GM19025 (cell line): ENCODE results near the gene DHTKD1.

Experiments used
- ATAC-seq: cut with Tn5 transposase; IDR thresholded peaks from one replicate; pipeline ENCODE4 v1.9.1; 2021; ENCODE audit warnings: mild to moderate bottlenecking, low read depth, moderate library complexity; ENCODE audit not compliant: unreplicated experiment

The DHTKD1 gene, protein sequence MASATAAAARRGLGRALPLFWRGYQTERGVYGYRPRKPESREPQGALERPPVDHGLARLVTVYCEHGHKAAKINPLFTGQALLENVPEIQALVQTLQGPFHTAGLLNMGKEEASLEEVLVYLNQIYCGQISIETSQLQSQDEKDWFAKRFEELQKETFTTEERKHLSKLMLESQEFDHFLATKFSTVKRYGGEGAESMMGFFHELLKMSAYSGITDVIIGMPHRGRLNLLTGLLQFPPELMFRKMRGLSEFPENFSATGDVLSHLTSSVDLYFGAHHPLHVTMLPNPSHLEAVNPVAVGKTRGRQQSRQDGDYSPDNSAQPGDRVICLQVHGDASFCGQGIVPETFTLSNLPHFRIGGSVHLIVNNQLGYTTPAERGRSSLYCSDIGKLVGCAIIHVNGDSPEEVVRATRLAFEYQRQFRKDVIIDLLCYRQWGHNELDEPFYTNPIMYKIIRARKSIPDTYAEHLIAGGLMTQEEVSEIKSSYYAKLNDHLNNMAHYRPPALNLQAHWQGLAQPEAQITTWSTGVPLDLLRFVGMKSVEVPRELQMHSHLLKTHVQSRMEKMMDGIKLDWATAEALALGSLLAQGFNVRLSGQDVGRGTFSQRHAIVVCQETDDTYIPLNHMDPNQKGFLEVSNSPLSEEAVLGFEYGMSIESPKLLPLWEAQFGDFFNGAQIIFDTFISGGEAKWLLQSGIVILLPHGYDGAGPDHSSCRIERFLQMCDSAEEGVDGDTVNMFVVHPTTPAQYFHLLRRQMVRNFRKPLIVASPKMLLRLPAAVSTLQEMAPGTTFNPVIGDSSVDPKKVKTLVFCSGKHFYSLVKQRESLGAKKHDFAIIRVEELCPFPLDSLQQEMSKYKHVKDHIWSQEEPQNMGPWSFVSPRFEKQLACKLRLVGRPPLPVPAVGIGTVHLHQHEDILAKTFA

GRCh38 chr10:12068449-12069269 lies at the start of gene DHTKD1:
TSS of gene DHTKD1 (plus strand) at chr10:12068954. CDS start at chr10:12069034, 80 bp downstream.
- peak; percentile 98 for ATAC-seq

DNA sequence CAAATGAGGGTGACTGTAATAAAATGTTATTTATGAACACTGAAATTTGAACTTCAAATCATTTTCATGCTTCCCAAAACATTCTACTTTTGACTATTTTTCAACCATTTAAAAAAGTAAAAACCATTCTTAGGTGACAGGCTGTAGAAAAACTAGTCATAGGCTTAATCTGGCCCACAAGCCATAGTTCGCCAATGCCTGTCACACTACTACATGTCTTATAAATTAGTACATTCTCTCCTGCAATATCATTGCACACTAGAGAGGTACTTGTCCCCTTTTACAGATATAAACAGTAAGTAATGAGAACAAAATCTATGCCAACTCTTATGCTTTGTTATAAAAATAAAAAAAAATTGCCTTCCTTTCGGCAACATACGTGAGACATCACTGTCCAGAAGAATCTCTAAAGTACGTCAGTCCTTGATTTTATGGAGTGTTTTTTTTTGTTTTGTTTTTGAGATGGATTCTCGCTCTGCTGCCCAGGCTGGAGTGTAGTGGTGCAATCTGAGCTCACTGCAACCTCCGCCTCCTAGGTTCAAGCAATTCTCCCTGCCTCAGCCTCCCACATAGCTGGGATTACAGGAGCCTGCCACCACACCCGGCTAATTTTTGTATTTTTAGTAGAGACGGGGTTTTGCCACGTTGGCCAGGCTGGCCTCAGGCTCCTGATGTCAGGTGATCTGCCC lies 49.3 kb upstream of the DHTKD1 start:
- ATAC-seq = no peak

DNA sequence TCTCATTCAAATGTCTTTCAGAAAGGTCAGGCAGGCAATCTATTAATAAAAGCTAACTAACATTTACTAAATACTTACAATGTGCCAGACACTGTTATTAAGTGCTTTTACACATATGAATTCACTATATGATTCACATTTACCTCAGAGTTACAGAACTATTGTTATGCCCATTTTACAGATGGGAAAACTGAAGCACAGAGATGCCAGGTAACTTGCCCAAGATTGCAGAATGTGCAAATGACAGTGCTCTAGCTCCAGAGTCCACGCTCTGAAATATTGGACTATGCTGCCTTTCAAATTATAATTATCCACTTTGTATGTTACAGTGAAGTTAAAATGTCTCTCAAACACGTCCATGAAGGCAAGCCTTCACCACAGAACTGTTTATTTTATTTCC lies 48.2 kb upstream of the DHTKD1 start:
- ATAC-seq = no peak

- ATAC-seq = no peak
Observed at GRCh38 chr10:12022580-12023257, 46.0 kb upstream of the DHTKD1 start.

DNA sequence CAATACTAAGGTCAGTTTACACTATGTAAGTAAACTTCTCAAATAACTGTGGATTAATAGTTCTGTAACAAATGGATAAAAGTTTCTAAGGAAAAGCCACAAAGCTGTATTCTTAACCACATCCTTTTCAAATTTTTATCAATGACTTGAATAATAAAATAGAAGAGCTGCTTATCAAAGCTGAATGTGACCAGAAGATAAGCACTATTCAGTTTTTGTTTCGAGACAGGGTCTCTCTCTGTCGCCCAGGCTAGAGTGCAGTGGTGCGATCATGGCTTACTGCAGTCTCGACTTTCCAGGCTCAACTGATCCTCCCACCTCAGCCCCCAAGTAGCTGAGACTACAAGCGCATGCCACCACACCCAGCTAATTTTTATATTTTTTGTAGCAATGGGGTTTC lies 43.2 kb upstream of the DHTKD1 start:
- ATAC-seq = no peak

DNA sequence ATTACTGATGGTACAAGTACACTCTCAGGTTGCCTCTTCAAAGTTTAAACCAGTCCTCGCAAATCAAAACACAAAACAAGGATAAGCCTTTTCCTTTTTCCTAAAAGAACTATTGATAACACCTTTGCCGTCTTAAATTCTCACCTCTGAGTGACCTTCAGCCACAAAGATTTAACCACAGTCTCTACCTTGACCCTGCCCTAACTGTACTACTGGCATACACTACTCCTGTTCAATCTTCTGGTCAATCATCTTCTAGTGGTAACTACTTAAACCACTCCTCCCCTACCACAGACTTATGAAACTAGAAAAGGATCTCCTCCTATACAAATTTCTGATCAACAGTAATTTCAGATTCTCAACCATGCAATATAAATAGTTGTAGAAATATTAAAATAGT lies 41.2 kb upstream of the DHTKD1 start:
- peak; percentile 95 for ATAC-seq

GRCh38 chr10:12031404-12031803 lies 37.4 kb upstream of the DHTKD1 start:
- no peak for ATAC-seq

- ATAC-seq = no peak
Observed at GRCh38 chr10:12036073-12036655, 32.6 kb upstream of the DHTKD1 start.

- peak; percentile 16 for ATAC-seq
Observed at GRCh38 chr10:12041766-12042408, 26.9 kb upstream of the DHTKD1 start.

DNA sequence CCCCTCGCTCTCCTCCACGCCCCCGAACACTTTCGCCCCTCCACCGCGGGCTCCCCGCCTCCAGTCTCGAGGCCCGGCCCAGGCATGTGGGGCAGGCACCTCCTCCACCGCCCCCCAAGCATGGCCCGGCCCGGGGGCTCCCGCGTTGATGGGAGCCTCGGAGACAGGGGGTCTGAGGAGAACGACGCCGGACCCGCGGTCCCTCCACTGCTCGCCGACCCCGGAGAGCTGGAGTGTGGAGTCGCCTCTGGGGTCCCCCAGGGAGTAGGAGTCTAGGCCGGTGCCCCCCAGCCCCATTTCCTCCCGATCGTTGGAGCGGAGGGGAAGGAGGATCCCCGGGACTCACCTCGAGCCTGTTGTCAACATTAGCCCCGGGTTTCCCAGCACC lies 26.4 kb upstream of the DHTKD1 start:
- ATAC-seq = no peak

DNA sequence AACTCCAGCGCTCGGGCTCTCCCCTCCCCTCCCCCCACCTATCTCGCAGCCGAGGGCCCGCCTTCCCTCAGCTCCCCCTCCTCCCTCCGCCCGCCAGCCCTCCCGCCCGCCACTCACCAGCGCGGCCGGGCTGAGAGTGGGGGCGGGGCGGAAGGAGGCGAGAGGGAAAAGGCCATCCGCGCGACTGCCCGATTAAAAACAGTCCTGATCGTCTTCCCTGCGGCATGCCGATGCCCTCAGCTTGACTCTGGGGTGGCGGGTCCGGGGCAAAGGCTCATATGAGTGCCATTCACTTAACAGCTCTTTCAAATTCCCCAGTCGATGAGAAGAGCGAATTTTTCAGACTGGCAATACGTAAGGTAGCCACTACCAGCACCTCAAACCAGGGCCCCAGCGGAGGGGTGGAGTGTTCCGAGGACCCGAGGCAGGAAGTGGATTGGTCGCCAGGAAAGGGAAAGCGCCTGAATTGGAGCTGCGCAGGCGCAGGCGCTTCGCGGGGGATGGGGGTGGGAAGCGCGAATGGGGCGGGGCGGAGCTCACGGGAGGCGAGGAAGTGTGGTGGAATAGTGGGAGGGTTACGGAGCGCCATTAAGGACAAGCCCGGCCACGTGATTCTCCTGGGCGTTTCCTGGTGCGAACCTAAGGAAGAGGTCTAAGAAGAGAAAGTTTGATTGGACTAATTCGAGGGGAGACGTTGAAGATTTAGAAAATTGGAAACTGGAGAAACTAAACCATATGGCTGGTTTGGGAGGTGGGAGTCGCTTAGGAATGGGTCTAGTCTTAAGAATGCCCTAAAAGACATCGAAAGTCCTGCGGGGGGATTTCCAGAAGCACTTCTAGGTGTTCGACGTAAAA lies 25.7 kb upstream of the DHTKD1 start, which contains the start of gene UPF2:
TSS of gene UPF2 (minus strand) at position 13 of the 855 bp plus-strand sequence. CDS start 7,386 bp downstream, outside the sequence.
- ATAC-seq = peak; percentile 51

GRCh38 chr10:12045596-12045995 lies 23.2 kb upstream of the DHTKD1 start:
- ATAC-seq = no peak

DNA sequence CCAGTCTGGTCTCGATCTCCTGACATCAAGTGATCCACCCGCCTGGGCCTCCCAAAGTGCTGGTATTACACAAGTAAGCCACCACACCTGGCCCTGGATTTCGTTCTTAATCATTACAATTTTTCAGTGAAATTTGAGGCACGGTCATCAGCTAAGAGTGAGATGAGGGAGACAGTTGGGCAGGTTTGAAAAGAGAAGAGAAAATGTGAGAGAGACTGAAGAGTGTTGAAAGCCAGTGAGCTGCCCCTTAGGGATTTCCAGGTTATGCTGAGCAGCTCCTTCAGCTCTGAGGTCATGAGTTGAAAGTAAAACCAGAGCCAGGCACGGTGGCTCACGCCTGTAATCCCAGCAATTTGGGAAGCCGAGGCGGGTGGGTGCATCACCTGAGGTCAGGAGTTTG lies 20.2 kb upstream of the DHTKD1 start:
- peak; percentile 27 for ATAC-seq

GRCh38 chr10:12050528-12050927 lies 18.2 kb upstream of the DHTKD1 start:
- ATAC-seq = no peak

- no peak for ATAC-seq
Observed at GRCh38 chr10:12051241-12051640, 17.5 kb upstream of the DHTKD1 start.

GRCh38 chr10:12055732-12056131 lies 13.0 kb upstream of the DHTKD1 start:
- ATAC-seq = no peak

DNA sequence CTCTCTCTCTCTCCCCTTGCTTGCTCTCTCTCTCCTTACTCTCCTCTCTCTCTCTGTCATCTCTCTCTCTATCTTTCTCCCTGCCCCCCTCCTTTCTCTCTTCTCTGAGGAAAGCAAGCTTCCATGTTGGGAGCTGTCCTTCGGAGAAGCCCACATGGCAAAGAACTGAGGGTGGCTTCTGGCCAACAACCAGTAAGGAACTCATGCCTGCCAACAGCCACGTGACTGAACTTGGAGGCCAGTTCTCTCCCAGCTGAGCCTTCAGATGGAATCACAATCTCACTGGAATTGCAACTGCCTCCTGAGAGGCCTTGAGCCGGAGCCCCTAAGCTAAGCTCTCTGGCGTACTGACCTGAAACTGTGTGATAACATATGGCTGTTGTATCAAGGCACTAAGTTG lies 12.0 kb upstream of the DHTKD1 start:
- ATAC-seq = no peak

DNA sequence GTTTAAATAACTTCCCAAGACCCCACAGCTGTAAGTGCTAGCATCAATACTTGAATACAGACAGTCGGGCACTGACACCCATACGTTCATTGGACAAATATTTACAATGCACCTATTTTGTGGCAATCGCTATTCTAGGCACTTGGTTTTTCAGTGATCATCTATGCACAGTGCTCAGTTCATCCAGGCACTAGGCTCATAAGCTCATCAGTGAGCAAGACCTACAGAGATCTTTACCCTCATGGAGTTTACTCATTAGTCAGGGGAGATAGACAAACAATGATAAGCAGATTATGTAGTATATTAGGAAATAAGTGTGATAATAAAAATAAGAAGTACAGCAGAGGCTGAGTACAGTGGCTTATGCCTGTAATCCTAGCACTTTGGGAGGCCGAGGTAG lies 7.6 kb upstream of the DHTKD1 start:
- no peak for ATAC-seq
